ENCODE measurements around the gene ITM2A. TPM values are rescaled to one million over a fixed set of nuclear protein-coding genes. Genes with fewer than 3 reads are reported as not detected.

ITM2A gene
- total and polyA plus RNA-seq, 7 donors: 5.8 to 23.2 (median 18.4) TPM

- intact Hi-C loops (cut with DNase I): no loop called here
- 77 to 91% methylated on average over 5 of the region's 5 CpGs for WGBS, 2 donors
Measured at GRCh38 chrX:79336869-79337815, 30.0 kb downstream of the ITM2A start.

GRCh38 chrX:79330022-79330421 is 37.1 kb downstream of the ITM2A start:
- DNase-seq: no peak
- TF ChIP-seq EP300 (IDR thresholded peaks at IDR 0.05) (no peak), CTCF (IDR thresholded peaks at IDR 0.05) (no peak), POLR2A (IDR thresholded peaks at IDR 0.05) (no peak), POLR2AphosphoS5 (IDR thresholded peaks at IDR 0.05) (no peak)
- Histone ChIP-seq H3K27me3 (no peaks in the 10 kb centered on the region), H3K9me3 (no peaks in the 10 kb centered on the region), H3K4me3 (no peak overlapping the region), H3K4me1 (no peaks in the 10 kb centered on the region), H3K27ac (no peak overlapping the region), H3K36me3 (no peaks in the 10 kb centered on the region)
- 63 to 74% methylated on average over 4 of the region's 4 CpGs for WGBS, 2 donors
- intact Hi-C loops (cut with DNase I): no loop called here

More at GRCh38 chrX:79336869-79337815, 30.0 kb downstream of the ITM2A start:
- H3K9me3 ChIP-seq: no peaks in the 10 kb centered on the region
- no peaks in the 10 kb centered on the region for H3K27me3 ChIP-seq
- no peak overlapping the region for H3K4me3 ChIP-seq
- no peaks in the 10 kb centered on the region for H3K4me1 ChIP-seq
- no peak overlapping the region for H3K27ac ChIP-seq
- no peaks in the 10 kb centered on the region for H3K36me3 ChIP-seq
- no peak for DNase-seq
- no peak for TF ChIP-seq CTCF (IDR thresholded peaks at IDR 0.05)

- H3K27ac ChIP-seq: no peak overlapping the region
- DNase-seq: no peak
- TF ChIP-seq EP300 (IDR thresholded peaks at IDR 0.05): no peak
- no peak for TF ChIP-seq POLR2AphosphoS5 (IDR thresholded peaks at IDR 0.05)
- no peak for TF ChIP-seq CTCF (IDR thresholded peaks at IDR 0.05)
- TF ChIP-seq POLR2A (IDR thresholded peaks at IDR 0.05): no peak
- intact Hi-C loops (cut with DNase I): no loop called here
- 44 to 59% methylated on average over 8 of the region's 8 CpGs for WGBS, 2 donors
- no peaks in the 10 kb centered on the region for H3K9me3 ChIP-seq
- no peaks in the 10 kb centered on the region for H3K4me1 ChIP-seq
- no peaks in the 10 kb centered on the region for H3K27me3 ChIP-seq
- no peak overlapping the region for H3K4me3 ChIP-seq
- H3K36me3 ChIP-seq: no peaks in the 10 kb centered on the region
Measured at GRCh38 chrX:79325263-79325958, 41.7 kb downstream of the ITM2A start.

Other genes starting within 250 kb of the ITM2A start
- gene GPR174, start 222.6 kb downstream of the ITM2A start, total RNA-seq: under 1 TPM in 2 of 4 donors, not detected in 2; 0.14 to 0.66 TPM
- 1 to 10 TPM in 1 of 3 donors, not detected in 2; 2.2 TPM for gene GPR174, start 222.6 kb downstream of the ITM2A start, polyA plus RNA-seq

All from sigmoid colon (tissue), 7 donors.